Liver (tissue), 3 donors: Measurements from ENCODE around the gene L1TD1.

Experiments
- EGR1 ChIP-seq, 2 donors: IDR thresholded peaks; 2 replicates each; pipeline ENCODE4 v1.6.1; 2016 to 2018; ENCODE audit warnings: antibody characterized with exemption in 2 of 2, low read depth in 2 of 2
- RXRA ChIP-seq, 2 donors: IDR thresholded peaks; 2 replicates each; pipeline ENCODE4 v1.6.1; 2017 to 2018; ENCODE audit warnings: antibody characterized with exemption in 2 of 2, mild to moderate bottlenecking in 1 of 2
- TF ChIP-seq, protein P1 (sequence below): IDR thresholded peaks from 2 replicates; pipeline ENCODE4 v1.6.1; 2016; ENCODE audit warnings: antibody characterized with exemption
- TF ChIP-seq, protein P2 (sequence below): fragments of 150-350 bp; IDR thresholded peaks from 2 replicates; pipeline ENCODE4 v1.5.1; 2017; ENCODE audit warnings: improper control_type of control experiment, low read depth, low read length; ENCODE audit not compliant: missing input control
- donor health status: healthy.
- donor health status: healthy.

DNA sequence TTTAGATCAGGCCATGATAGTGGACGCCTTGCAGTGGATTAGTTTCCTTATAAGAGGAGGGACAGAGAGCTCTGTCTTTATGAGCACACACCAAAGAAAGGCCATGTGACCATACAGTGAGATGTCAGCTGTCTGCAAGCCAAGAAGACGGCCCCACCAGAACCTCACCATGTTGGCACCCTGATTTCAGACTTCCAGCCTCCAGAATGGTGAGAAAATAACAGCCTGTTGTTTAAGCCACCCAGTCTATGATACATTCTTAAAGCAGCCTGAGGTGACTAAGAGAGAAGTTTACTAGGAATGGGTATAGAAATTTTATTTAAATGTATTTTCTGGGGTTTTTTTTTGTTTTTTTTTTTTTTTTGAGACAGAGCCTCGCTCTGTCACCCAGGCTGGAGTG lies 29.5 kb downstream of the L1TD1 start:
- TF ChIP-seq, protein P1, sequence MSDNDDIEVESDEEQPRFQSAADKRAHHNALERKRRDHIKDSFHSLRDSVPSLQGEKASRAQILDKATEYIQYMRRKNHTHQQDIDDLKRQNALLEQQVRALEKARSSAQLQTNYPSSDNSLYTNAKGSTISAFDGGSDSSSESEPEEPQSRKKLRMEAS, result no peak
- TF ChIP-seq EGR1 (IDR thresholded peaks at IDR 0.05; ENCODE audit: low read depth in 2 of 2) (no peak), RXRA (IDR thresholded peaks at IDR 0.05) (no peak)
- TF ChIP-seq, protein P2, sequence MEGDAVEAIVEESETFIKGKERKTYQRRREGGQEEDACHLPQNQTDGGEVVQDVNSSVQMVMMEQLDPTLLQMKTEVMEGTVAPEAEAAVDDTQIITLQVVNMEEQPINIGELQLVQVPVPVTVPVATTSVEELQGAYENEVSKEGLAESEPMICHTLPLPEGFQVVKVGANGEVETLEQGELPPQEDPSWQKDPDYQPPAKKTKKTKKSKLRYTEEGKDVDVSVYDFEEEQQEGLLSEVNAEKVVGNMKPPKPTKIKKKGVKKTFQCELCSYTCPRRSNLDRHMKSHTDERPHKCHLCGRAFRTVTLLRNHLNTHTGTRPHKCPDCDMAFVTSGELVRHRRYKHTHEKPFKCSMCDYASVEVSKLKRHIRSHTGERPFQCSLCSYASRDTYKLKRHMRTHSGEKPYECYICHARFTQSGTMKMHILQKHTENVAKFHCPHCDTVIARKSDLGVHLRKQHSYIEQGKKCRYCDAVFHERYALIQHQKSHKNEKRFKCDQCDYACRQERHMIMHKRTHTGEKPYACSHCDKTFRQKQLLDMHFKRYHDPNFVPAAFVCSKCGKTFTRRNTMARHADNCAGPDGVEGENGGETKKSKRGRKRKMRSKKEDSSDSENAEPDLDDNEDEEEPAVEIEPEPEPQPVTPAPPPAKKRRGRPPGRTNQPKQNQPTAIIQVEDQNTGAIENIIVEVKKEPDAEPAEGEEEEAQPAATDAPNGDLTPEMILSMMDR, result no peak
